Stimulated activated CD4-positive, alpha-beta T cell treated with anti-CD3 and anti-CD28 coated beads, Interleukin-2, amount 100 ng/mL, for 48 hours (primary cell): ENCODE results near the gene MAML2.

Source experiments
- DNase-seq, 2 donors: peaks; one replicate each; pipeline ENCODE4 v3.0.0-alpha.2; 2020

Gene MAML2

DNA sequence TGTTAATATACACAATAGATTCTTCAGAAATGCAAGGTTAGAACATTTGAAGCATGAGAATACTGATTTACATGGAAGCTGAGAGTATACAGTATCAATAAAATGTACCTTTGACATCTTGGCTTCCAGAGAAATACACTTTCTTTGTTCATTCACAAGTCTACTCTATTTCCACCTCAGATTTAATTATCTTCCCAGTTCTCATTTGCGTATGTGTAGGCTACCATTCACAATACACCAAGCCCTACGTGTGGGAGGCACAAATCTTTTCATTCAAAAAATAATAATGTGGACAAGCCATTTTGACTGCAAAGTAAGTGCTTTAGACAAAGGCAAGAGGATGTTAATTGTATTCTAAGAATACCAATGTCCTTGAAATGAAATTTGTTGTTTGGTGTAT is 286.4 kb downstream of the MAML2 start:
- DNase-seq = no peak

DNA sequence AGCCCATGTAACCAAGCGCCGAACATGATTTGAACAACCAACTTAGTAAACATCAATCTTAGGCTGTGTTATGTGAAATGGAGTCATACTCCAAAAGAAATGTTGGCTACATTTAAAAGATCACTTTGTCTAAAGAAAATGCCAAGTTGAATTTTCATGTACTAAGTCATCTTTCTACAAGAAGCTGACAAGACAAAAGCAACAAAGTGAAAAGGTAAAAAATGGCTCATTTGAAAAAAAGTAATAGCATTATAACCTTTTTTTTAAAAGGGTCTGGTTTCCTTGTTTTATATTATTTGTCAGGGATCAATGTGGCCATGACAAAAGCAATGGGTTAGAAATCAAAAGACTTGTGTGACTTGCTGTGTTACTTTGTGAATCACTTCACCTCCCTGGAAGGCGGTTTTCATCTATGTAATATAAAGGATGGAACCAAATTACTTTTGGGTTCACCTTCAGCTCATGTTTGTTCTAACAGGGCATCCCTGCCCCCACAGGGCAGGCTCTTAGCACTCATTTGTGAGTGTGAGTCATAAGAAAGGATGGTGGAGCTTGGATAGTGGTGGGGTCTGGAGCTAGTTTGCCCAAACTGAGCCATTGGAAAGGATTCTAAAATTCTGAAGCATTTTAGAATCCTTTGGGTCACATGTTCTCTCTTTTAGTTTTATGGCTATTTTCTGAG is 287.1 kb downstream of the MAML2 start:
- DNase-seq = no peak

DNA sequence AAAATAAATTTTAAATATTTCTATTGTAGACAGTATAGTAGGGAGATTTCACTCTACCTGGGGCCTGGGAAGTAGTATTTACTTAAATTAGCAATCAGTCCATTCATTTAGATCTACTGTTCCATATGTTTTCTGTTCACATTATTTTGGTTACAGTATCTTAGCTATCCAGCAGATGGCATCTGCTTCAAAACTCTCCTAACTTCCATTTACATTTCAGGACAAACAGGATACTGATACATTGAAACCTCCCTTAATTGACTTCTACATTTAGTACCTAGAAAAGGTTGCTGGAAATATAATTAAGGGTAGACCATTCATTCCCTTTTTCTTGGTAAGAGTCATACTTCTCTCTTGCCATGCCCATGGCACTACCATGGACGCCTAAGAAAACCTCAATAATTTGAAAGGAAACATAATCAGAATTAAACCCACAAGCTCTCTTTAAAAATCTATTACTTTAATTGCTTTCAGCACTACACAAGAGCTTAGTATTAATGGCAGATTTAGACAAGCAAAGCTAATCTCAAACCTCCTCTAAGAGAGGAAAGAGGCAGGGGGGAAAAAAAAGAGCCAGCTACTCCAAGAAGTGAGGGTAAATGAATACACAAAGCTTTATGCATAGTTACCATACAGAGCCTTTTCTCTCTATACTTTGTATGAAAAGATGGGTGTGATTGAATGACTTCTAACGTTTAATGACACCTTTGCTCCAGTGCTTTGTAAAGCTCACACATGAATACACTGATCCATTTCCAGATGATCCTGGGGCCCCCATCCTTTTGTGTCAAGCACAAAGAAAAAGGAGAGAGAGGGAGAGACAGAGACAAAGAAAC is 287.9 kb downstream of the MAML2 start:
- no peak for DNase-seq

DNA sequence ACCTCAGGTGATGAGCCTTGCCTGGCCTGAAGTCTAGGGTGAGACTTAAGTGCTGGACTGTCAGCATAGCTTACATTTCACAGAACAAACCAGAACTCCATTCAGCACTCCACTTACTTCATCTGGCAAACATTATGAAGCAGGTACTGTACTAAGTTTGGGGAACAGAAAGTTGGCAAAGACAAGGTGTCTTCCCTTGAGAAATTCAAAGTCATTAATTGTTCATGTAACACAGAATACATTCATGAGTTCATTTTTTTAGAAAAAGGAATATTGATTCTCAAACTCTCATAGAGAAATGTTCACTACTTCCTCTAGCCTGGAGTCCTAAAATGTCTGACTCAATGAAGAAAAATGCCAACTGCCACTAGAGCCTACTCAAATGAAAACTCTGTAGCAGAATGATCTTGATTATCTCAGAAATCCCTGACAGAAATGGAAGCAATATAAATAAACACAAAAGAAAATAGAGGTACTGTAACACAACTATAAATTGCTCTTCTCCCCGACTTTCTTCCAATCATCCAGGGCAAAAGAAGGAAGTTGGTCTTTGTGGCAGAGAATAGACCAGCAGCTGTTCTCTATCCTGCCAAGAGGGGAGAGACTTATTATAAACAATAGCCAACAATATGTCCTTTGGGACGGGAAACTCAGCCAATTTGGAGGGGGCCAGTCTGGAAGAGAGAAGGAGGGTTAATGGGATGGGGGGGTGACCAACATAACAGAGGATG is 289.9 kb downstream of the MAML2 start:
- DNase-seq = no peak

DNA sequence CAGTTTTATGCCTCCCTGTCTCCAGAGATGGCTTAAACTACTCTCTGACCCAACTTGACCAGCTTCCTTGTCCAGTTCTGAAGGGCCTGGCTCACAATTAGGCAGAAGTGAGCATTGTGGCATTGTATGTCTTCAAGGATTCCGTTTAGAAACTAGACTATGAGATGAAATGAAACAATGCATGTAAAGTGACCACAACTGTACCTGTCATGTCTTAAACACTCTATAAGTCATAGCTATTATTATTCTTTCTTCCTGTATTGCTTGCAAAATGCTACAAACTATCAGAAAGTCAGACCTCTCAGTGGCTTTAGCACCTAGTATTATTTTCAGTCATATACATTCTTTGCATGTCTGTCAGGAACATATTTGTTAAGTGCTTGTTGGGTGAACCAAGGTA is 291.2 kb downstream of the MAML2 start:
- DNase-seq = no peak

DNA sequence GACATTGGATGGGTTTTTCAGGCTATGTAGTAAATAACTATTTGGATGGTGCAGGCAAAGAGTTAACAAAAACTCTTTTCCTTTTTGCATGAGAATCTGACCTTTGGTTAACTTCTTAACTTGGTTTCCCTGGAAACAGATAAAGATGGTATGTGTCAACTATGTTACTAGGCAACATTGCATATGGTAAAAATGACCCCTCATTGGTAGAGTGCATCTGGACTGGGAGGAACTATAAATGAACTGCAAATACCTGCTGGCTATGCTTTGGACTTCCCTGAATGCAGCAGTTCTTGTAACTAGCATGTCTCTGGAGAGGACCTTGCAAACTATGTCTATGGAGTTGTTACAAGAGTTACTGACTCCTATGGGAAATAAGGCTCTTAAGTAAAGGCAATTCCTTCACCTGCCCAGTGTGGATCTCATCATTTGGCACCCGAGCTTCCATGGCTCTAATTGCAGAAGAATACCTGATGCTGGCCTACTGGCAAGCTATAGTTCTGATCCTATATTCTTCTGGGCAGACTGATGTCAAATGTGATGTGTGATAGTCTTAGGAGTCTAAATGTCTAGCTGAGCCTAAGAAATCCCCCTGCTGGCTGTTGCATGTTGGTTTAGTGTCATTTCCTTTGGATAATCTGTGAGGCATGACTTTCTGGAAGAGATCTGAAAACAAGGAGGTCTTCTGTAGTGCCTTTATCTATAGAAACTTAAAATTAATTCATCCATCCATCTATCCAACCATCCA is 292.4 kb downstream of the MAML2 start:
- no peak for DNase-seq

DNA sequence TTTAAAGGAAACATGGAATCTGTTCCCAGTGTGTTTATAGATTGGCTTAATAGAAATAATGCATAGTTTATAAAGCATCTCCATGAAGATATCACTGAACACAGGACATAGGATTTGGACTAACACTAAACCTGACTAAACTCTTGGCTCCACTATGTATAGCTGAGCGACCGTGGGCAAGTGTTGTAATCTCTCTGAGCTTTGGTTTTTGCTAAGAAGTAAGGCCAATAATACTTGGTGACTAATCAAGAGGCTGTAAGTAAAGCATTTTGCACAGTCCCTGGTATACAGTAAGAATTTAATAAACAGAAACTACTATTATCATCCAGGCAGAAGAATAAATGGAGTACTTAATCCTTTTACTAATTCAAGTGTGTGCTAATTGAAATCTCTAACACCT is 293.6 kb downstream of the MAML2 start:
- DNase-seq = no peak

DNA sequence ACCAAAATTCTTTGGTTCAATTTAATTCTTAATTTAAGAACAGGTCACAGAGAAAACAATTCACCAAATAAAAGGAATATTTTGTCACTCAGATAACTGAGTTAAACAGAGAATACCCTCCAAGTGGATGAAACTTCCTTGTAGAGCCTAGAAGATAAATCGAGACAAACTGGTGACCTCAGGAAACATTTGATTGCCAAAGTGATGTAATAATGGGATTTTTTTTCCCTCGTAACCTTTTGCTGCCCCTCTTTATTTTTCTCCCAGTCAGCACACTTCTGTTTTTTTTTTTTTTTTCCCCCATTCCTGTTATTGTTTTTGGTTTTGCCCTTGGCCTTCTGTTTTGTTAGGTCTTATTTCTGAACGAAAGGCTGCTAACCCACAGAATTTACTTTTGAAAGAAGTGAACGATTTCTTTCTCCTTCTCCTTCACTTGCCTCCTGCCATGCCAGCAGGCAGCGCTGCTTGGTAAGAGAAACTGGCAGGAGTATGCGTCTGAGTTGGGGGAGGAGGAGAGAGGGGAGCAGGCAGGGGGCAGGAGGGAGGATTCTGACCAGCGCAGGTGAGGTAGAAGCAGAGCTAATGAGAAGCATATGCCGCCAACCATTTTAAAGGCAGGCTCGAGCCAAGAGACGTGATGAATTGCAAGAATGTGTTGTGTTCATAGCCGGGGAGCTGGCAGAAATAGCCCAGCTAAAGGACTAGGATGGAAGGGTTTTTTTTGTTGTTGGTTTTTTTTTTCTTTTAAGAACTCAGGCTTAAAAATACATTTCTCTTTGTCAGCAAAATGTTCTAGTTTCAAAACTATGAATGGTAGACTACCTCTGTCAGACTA is 297.2 kb downstream of the MAML2 start:
- no peak for DNase-seq

DNA sequence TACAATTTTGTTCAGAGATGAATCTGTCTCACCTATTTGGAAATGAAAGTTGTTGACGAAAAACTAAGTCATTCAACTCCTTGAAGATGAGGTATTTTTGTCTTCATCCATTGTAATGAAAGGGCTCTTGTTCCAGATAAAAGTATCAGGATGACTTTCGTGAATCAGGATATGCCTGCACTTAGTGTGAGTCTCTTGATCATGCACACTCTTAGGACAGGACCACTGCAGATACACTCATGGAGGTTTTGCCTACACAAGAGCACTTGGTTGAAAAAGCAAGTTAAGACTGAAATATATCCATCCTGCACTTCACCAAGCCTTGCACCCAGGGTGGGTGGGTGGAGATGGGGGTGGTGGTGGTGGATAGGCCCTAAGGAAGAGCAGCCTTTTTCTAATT is 298.2 kb downstream of the MAML2 start:
- DNase-seq = no peak

DNA sequence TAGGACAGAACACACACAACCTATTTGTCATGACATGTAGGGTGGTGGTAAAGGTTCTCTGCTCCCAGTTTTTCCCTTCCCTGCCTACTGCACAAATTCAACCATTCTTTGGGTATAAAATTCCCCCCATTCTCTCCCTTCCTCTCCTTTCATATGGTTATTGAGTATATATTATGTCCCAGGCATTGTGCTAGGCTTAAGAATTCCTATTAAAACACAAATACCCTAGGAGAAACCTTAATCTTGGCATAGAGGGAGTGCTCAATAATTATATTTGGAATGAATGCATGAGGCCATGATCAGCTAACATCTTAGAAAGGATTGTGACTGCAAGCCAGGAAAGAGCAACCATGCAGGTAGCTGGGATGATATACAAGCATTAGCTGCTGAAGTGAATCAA is 298.7 kb downstream of the MAML2 start:
- DNase-seq = no peak

DNA sequence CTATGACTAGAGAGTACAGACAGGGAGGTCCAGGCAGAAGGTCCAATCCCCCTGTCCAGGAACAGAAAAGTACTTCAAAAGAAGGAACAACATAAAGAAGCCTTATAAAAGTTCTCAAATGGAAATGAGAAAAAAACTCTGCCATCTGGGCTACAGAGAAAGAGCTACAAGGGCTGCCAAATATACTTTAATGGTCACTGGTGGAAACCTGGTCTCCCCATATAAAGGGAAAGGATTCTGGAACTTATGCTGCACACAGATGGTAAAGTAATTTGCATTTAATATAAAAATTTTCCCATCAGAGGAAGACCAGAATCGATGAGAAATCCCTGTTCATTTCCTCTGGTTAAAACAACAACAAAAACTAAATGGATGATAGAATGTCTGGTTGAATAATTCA is 299.7 kb downstream of the MAML2 start:
- DNase-seq = no peak

DNA sequence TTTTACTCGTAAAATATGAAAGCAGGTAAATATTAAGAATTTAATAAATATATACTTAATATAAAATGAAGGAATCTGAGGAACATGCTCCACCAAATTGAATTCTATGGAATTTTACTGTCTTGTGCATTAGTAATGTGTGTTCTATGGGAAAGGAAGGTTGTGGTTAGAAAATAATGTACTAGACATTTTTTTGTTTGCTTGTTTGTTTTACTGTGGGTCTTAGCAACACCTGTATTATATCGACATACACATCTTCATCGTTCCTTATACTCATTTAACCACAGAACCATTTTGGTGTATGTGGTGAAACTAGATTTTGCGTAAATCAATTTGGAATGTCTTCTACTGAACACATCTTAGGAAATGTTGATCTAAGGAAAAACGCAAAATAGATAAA is 304.9 kb downstream of the MAML2 start:
- no peak for DNase-seq

DNA sequence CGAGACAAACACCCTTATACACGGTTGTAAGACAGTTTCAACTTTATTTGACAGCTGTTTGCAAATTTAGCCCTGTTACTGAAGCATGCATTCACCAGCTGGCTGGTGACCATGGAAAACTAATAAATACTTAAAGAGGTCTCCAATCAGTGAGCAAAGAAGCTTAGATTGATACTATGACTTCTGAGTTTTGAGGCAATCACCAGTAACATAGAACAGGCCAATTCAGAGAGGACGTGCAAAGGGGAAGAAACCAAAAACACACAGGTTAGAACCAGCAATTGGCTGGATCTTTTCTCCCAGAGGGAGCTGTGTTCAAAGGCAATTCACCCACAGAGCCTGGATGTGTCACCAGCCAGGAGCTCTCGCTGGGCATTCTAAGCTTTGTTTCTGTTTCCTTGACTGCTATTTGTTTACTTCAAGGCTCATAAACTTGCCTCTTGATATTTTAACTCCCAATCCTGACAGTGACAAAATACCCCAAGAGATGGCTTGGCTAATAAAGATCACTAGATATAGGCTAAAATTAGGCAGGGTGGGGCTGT is 305.5 kb downstream of the MAML2 start:
- no peak for DNase-seq

DNA sequence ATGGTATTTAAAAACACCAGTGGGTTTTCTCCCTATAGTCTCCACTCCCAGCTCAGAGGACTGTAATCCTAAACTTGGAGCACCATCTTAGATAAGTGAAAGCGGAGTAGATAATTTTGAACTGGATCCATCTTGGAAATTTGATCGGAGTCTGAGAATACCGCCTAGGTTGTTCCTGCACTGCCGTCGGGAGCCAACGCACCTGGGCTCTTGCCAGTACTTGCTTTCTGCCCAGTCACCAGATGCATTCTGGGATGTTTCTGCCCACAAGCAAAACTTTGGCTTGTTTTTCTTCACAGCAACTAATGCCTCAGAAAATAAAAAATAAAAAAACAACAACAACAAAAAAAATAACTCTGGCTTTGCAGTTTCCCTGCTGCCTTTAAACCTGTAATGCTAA is 306.1 kb downstream of the MAML2 start:
- no peak for DNase-seq

DNA sequence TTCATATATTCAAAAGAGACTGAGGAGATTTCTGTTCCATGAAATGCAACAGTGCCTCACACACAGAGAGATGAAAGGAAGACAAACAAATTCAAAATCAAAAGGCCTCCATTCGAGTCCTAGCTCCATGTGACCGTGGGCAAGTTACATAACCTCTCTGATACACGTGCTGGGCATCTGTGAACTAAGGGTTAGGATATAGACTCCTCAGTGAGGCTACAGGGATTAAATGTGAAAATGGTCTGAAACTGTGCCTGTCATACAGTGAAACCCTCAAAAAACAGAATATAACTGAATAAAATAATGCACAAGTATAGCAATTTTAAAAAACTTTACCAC is 307.3 kb downstream of the MAML2 start:
- no peak for DNase-seq

DNA sequence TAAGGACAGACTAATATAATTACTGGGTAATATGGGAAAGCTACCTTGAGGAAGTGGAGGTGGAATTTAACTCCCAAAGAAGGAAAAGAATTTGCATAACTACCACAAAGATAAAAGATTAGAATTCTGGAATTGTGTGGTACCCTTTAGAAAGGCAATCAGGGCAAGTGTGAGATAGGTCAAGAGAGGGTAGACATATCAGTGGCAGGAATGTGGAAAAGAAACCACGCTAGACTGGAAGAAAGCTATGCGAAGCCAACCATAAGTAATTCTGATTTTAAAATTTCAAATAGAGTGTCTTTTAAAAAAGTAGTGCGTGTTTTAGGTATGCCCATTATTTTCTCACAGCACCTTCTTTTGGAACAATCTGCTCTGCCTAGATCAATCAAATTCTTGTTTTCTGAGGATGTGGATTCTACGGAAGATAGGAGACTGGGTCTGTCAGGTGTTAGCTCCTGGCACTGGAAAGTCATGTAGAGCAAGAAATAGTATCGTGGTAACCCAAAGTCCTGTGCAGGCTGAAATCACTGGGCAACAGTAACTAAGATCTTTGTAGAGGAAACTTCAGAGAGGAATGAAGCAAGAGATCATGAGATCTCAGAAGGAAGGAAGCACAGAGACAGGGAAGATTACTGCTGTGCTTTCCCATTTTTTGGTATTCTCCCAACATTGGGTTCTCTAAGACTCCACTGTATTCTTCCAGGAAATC is 307.8 kb downstream of the MAML2 start:
- DNase-seq = no peak

DNA sequence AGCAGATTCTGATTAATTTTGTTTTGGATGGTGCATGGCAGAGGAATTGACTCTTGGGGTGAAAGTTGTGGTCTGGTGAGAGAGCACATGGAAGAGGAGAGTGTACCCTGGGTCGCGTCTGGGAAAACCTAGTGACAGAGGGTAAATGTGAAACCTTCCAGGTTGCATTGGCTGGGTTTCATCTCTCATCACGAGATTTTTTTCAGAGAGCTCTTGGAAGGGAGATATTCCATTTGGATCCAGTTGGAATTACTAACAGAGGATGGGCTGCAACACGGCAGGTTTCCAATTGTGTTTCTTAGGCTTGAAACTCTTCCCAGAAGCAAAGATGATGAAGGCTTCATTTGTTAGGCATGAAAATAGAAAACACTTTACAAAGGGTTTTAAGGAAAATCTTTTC is 309.4 kb downstream of the MAML2 start:
- DNase-seq = no peak

DNA sequence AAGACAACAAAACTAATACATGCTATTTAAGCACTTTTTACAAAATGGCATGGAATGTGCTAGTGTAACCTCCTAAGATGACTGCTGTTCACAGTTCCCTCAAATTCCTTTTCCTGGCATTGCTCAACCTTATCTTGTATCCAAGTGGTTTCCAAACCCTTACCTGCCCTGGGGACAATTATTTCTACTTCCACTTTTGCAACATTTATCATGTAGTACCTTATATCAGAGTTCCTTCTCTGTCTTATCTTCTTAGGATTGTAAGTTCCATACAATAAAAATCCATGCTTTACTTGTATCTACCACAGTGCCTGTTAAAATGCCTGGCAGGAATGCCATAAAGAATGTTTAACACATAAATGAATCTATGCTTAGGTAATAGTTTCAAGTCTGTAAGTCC is 309.9 kb downstream of the MAML2 start:
- no peak for DNase-seq

DNA sequence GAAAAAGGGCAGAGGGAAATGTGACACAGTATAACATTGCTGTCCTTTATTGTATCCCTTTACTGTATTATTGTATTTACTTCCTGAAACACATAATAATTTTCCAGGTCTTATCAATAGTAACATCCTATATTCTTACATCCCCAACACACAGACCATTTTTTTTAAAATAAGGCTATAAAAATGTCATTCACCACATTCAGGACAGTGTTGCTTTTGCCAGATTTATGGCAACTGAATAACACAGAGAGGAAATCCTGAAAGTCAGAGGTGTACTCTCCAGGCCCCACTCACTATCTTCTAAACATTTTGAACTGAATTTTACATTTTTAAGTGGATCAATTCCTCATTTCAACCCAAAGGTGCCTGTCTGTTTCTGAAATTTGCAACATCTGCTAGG is 314.2 kb downstream of the MAML2 start:
- no peak for DNase-seq

DNA sequence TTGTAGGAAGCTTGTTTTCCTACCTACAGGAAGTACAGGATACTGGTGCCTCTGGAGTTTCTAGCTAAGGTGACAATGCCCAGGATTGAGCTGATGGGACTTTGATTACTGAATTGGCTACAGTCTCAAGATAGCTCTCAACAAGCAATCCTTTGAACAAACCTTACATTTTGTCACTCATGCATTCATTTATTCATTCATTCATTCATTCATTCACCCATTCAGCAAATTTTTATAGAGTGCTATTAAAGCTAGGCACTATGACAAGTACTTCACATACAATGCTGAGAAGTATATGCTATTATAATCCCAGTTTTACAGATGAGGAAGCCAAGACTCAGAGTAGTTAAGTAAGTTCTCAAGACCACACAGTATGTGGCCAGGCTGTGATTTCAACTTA is 316.0 kb downstream of the MAML2 start:
- no peak for DNase-seq

DNA sequence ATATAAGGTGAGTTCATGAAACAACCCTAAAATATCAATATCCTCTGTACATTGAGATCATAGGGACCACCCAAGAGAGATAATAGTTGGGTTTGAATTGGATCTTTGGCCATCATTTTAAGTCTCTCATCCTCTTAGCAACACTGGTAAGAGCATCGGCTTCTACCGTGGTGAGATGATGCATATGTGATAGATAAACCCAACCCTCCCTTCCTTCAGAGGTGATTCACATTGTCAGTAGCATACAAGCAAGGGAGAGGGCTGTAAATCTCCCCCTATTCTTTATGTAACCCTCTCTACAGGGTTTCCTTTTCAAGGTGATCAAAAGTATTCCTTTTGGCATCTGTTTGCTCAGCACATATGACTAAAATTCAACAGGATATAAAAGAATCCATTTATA is 316.7 kb downstream of the MAML2 start:
- no peak for DNase-seq

DNA sequence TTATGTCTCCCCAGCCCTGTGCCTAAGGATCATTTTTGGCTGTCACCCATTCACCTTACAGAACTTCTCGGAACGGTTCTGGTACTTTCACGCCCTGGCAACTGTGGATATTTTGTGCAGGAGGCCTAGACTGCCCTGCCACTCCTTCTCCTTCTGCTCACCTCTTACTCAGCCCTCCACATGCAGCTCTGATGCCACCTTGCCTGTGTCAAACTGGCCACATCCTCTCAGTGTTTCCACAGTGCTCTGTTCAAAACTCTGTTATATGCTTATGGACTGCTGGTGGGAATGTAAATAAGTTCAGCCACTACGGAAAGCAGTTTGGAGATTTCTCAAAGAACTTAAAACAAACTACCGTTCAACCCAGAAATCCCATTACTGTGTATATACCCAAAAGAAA is 318.3 kb downstream of the MAML2 start:
- DNase-seq = no peak
